NOMO-1 treated with DMSO at 0.1 percent for 48 hours (cell line): ENCODE data around the gene SLC5A11.

ENCODE experiments used
- DNase-seq: peaks from one replicate; lab custom pipeline; 2025; ENCODE audit not compliant: unreplicated experiment; lab: John Stamatoyannopoulos, UW

Gene SLC5A11

DNA sequence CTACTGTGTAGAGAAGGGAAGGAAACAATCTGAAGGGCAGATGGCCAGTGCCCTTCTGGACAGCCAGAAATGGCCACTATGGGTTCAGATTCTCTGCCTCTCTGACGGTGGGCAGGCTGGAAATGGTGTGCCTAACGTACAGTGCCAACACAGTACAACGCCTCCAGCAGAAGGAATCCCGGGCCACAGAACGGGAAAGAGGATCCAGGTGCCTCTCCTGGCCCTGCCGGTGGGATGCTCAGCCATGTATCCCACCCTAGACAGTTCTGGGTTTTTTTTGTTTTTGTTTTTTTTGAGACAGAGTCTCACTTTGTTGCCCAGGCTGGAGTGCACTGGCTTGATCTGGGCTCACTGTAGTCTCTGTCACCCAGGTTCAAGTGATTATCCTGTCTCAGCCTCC, 71.5 kb downstream of the SLC5A11 start:
- DNase-seq: no peak

DNA sequence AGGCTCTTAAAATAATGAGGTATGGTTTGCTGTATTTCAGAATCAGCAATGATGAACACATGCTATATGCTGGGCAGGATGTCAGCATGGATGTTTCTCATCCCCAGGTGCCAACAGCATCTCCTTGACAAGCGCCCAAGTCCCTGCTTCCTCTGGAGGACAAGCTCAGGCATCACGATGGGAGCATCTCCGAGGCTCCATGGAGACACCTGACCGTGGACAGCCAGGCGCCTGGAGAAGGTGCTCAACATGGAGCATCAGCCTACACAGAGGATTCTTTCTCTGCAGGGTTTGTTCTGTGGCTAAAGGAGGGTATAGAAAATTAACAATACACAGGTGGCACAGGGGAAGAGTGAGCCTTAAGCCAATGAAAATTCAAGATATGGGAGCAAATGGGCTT, 72.1 kb downstream of the SLC5A11 start:
- DNase-seq: no peak

DNA sequence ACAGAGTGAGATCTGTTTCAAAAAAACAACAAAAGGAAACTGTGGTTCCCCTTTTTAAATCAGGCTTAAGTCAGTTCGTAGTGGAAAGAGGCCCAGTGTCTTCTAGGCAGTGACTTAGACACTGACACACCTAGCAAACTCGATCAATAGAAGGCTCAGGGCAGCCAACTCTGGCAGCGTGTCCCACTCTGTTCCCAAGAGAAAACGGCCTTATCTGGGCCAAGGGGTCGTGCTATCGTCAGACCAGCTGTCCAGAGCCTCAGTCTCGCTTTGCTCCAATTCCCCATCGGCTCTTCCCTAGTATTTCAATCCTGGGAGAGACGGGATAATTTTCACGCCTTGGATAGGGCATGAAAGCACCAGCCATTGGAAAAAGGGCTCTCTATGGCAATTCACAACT, 72.9 kb downstream of the SLC5A11 start:
- DNase-seq: no peak

DNA sequence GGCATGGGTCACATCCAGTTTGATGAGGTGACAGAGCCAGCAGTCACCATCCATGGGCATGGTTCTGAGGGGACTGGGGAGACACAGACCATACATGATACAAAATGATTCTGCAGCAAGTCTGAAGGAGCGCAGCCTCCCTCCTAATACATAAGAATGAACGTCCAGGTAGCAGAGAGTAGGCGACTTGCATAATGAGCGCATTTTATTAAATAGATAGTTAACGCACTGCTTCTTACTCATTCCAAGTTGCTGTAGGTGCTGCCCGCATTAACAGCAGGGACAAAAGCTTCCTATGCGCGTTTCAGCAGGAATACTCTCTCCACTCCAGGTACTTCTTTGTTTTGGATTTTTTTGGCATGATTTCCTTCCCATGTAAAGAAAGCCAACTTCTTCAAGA, 73.8 kb downstream of the SLC5A11 start:
- no peak for DNase-seq

DNA sequence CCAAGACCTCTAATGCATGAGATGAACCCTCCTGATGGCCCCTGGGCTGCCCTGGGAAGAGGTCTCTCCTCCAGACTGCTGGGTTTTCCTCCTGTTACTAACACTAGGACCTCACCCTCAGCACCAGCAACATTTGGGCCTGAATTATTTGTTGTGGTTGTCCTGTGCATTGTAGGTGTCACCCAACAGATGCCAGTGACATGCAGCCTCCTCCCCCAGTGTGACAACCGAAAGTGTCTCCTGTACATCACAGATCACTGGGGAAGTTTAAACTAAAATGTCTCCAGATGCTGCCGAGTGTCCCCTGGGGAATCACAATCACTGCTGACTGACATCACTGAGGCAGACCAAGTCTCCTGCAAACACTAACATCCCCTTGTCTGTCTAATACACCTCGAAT, 74.8 kb downstream of the SLC5A11 start:
- no peak for DNase-seq

DNA sequence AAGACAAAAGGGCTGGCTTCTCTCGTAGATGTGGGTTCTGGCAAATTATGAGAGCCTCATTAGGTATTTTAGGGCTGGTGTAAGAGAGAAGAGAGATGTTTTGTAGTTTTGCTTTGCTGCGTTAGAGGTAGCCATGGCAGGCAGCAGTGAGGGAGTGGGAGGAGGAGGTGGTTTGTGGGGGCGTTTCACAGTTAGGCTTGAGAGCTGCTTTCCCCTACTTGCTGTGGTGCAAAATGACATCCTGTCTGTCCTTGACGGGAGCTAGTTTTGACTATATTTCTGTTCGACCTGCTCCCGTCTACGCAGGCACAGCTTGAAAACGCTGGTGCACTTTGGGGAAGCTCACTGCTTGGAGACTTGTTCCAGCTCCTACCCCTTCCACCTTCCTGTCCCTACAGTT, 75.5 kb downstream of the SLC5A11 start:
- DNase-seq: no peak

DNA sequence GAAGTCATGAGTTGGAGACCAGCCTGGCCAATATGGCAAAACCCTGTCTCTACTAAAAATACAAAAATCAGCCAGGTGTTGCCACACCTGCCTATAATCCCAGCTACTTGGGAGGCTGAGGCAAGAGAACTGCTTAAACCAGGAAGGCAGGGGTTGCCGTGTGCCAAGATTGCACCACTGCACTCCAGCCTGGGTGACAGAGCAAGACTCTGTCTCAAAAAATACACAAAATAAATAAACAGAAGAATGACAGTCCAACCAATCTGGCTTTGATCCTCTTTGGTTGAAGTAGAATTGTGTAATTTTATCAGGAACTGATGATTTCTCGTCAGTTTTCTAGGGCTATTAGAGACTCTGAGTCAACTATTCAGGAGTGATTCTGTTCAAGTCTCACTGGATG, 79.4 kb downstream of the SLC5A11 start:
- DNase-seq: no peak

DNA sequence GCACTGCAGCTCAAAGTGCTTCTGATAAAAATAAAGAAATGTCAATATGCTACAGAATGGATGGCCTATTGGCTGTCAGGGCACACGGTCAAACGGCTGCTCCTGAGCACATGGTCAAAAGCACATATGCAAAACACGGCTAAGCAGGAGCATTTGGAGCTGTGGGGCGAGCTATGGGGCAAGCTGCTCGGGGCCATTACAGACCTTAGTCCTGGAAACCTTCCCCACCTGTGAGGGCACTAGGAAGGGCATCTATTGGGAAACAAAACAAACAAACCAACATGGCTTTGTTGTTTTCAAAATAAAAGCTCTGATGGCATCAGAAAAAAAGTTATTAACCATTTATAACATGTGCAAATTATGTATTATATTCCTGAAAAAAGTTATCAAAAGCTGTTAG, 83.6 kb downstream of the SLC5A11 start:
- DNase-seq: no peak

DNA sequence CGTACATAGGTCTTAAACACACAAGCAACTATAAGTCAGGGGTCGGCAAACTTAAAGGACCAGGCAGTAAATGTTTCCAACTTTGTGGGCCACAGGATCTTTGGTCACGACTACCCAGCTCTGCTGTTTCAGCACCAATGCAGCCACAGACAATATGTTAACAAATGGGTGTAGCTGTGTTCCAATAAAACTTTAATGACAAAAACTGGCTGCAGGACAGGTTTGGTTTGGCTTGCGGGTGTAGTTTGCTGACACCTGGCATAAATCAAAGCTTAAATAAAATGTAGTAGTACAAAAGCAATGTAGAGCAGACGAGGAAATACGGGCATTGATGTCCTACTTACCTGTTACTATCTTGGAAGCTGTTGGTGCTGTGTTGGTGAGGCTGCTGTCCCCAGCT, 84.7 kb downstream of the SLC5A11 start:
- DNase-seq: no peak

DNA sequence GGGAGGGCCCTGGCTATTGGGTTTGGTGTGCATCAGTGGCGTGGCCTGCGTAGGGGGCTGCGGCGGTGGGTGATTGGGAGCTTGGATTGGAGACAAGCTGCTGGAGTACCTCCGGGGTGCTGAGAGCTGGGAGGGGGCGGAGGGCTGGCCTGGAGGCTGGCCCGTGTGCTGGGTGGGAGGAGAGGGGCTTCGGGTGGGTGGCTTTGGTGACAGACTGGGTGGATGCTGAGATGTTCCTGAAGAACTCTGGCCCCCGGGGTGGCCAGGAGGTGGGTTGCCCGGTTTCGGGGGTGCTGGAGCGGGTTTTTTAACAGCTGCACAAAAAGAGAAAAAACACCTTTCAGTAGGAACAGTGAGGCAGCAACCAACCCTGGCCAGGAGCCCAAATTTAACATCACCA, 85.3 kb downstream of the SLC5A11 start:
- no peak for DNase-seq

DNA sequence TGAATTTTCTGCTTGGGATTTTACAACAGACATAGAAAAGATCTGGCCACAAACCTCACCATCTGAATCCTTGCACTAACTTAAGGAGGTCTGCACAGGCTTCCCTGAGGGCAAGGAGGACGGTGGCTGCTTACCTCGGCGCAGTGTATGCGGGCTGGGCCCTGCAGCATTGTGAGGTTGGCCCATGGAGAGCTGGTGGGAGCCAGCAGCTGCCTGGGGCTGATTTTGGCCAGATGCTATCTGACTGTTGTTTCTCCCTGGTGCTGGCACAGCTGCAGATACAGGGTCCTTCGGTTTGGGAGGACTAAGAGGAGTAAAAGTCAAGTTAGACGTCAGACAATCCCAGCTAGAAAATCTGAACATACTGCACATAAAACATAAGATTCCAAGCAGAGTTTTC, 89.6 kb downstream of the SLC5A11 start:
- DNase-seq: no peak

DNA sequence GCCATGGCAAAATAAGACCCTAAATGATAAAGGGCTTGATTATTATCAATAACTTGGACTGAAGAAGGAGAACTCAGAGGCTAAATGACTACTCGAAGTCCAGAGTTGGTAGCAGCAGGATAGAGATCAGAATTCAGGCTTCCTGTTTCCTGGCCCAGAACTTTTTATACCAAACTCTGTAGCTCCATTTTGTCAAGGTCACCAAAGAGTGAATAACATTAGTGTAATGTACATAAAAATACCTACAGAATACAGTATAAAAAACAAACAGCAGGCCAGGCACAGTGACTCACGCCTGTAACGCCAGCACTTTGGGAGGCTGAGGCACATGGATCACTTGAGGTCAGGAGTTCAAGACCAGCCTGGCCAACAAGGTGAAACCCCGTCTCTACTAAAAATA, 90.4 kb downstream of the SLC5A11 start:
- DNase-seq: no peak

DNA sequence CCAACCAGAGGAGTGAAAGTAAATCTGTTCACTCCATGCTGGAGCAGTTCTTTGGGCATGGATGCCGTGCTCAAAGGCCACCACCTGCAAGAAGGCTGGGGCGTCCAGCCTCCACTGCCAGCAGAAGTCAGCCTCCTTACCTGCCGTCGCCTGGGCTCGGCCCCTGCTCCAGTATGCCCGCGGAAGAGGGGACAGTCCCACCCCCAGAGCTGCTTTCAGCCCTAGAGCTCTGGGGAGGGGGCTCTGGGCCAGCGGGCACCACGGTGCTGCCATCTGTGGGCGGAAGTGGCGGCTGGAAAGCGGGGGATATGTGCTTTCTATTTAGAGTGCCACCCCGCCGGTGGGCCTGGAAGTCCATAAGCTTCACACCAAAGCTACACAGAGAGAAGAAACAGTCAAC, 93.5 kb downstream of the SLC5A11 start:
- no peak for DNase-seq

DNA sequence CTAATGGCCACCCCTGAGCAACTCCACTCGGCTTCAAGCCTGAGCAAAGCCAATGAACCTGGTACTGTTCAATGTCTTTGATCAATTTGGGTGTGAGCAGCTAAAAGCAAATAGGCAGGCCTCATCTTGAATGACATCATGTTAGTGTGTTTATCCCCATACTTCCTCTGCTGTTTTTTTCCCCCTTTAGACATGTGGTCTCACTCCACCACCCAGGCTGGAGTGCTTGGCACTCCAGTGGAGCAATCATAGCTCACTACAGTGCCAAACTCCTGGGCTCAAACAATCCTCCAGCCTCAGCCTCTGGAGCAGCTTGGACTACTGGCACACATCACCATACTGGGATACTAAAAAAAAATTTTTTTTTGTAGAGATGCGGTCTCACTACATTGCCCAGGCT, 94.0 kb downstream of the SLC5A11 start:
- DNase-seq: no peak

DNA sequence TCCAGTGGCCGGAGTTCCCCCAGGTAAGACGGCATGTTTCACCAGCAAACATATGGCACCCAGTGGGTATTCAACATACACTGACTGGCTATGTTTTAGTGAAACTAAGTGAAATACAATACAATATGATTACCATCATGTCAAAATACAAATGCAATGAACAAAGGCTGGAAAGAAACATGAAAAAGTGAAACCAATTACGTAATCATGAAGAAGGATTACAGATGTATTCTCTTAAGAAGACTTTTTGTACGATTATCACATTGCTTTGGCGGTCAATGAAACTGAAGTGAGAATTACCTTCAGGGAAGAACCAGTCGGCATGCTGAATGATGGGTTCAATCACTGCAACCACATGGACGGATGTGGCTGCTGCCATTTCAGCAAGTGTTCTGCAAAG, 97.7 kb downstream of the SLC5A11 start:
- no peak for DNase-seq

DNA sequence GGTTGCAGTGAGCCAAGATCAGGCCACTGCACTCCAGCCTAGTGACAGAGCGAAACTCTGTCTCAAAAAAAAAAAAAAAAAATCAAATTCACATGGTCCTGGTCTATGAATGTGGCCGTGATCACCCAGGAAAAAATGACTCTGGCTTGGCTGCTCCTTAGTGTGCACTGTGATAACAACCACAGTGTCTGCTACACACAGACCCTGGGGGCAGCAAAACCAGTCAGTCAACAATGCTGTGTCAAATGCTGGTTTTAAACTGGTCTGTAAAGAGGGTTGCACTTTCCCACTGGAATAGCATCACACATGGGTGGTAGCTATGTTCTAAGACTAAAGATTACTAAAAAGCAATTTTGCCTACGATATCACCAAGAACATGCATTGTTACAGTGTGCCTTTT, 98.4 kb downstream of the SLC5A11 start:
- DNase-seq: no peak

DNA sequence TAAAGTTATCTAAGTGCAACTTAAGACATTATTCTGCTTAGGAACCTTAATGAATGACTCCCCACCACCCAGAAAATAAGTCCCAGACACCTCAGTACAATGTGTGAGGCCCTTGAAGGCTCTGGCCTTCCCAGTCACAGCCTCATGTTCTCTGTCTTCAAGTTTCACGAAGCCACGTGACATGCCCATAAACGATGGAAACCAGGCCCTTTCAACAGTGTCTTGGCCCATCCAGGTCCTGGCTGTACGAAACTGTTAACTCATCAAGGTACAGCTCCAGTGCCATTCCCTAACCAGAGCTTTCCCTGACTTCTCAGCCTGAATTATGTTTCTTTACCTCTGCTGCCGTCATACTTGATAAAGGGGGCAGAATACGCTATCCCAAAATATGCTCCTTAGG, 100.4 kb downstream of the SLC5A11 start:
- no peak for DNase-seq

DNA sequence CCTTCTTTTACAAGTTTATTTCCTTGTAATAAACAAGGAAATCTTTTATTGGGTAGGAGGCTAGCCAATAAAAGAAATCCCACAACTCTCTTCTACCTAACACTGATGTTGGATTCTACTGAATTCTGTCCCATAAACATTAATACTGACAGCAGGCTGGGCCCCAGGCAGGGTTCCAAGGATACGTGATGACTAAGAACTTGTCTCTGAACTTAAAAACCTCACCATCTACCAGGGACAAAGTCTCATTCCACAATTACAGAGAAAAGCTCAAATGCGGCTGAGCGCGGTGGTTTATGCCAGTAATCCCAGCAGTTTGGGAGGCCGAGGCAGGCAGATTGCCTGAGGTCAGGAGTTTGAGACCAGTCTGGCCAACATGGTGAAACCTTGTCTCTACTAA, 104.5 kb downstream of the SLC5A11 start:
- DNase-seq: no peak

DNA sequence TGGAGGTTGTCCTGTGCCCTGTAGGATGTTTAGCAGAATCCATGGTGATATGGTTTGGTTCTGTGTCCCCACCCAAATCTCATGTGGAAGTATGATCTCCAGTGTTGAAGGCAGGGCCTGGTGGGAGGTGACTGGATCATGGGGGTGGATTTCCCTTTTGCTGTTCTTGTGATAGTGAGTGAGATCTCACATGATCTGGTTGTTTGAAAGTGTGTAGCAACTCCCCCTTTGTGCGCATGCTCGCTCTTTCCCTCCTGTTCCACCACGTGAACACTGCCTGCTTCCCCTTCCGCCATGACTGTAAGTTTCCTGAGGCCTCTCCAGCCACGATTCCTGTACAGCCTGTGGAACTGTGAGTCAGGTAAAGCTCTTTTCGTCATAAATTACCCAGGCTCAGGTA, 107.5 kb downstream of the SLC5A11 start:
- no peak for DNase-seq

DNA sequence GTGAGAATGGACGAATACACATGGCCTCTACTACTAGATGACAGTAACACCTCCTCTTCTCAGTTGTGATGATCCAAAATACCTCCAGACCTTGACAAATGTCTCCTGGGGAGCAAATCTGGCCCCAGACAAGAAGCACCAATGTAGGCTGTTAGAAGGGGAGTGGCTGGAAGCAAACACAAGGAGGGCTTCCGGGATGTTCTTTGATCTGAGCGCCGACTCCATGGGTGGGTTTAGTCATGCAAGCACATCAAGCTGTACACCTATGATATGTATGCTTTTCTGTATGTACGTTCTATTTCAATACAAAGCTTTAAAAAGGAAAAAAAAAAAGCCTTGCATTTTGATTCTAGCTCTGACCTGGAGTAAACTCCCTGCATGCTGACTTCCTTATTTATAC, 108.0 kb downstream of the SLC5A11 start:
- no peak for DNase-seq

DNA sequence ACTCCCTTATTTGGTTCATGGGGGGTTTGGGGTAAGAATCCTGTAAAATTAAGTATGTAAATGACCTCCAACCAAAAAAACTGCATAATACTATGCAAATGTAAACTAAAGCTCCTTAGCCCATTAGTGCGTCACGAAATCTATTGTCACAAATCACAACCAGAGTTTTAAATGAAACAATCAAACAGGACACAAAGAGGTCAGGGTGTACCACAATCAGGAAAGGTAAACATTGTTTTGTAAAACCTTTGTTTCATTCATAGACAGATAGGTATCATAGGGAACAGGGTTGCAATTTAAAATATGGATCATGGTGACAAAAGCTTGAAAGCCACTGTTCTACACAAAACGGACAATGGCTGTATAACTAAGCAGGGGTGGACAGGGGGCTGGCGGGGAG, 108.4 kb downstream of the SLC5A11 start:
- no peak for DNase-seq

DNA sequence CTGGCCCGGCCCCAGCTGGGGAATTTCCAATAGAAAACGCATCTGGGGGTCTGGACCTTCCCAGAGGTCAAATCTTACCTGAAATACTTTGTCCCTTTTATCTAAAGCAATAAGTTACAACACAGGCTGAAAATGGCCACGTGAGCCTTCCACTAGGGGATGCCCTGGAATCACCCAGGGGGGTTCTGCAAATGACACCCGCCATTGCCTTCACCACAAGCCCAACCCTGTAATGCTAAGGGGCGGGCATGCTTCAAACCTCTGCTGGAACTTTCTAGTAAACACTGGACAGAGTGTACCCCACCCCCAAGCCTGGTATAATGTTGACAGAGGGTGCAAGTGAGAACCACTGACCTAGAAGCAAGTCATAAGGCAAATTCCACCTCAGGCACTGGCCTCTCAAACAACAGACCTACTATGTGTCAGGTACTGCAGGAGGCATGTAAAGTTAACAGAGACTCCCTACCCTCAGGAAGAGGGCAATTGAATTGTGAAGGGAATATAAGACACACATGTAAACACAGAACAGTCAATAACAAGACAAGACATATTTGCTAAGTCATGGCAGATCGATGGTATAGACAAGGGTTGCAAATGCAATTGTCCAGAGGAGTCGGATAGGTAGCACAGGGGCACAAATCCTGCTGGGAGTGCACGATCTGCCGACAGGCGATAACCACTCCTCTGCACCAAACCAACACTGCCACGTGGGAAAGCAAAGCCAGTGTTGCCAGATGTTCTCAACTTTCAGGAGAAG, 110.4 kb downstream of the SLC5A11 start:
- DNase-seq: no peak

DNA sequence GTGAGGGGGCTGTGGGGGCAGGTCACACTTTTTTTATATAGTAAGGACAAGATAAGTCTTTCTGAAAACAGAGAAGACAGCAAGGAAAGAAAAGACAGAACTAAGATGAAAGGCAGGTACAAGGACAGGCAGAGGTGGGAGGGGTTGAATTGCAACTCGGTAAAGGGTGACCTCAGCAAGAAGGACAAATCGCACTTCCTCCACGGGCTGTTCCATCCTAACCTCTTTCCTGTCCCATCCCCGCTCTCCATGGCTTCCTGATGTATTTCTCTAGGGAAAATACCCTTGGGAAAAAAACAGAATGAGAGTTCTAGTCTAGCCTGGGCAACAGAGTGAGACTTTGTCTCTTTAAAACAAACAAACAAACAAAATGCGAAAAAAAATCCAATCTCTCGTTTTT, 112.1 kb downstream of the SLC5A11 start:
- DNase-seq: no peak
